Rectal smooth muscle tissue (tissue), 1 donor: ENCODE measurements around the gene RBM11.
"Not testable (repeated sequence)": the region's sequence is repeated elsewhere in the genome, so short reads cannot be mapped to it uniquely, and the experiment has no call there.

ENCODE experiments used
- H3K27ac ChIP-seq: one replicate; pipeline ENCODE4 v1.7.0; 2013; ENCODE audit warnings: low read depth, low read length, inconsistent platforms
- H3K27me3 ChIP-seq: one replicate; pipeline ENCODE4 v1.7.0; 2013; ENCODE audit warnings: low read length; ENCODE audit not compliant: control insufficient read depth, insufficient read depth
- H3K36me3 ChIP-seq: one replicate; pipeline ENCODE4 v1.7.0; 2013; ENCODE audit warnings: low read length; ENCODE audit not compliant: control insufficient read depth, insufficient read depth
- H3K4me1 ChIP-seq: one replicate; pipeline ENCODE4 v1.7.0; 2013; ENCODE audit warnings: low read length; ENCODE audit not compliant: control insufficient read depth, insufficient read depth
- H3K4me3 ChIP-seq: one replicate; pipeline ENCODE4 v1.7.0; 2013; ENCODE audit warnings: low read length
- H3K9ac ChIP-seq: one replicate; pipeline ENCODE4 v1.7.0; 2013; ENCODE audit warnings: low read length

RBM11 gene

DNA sequence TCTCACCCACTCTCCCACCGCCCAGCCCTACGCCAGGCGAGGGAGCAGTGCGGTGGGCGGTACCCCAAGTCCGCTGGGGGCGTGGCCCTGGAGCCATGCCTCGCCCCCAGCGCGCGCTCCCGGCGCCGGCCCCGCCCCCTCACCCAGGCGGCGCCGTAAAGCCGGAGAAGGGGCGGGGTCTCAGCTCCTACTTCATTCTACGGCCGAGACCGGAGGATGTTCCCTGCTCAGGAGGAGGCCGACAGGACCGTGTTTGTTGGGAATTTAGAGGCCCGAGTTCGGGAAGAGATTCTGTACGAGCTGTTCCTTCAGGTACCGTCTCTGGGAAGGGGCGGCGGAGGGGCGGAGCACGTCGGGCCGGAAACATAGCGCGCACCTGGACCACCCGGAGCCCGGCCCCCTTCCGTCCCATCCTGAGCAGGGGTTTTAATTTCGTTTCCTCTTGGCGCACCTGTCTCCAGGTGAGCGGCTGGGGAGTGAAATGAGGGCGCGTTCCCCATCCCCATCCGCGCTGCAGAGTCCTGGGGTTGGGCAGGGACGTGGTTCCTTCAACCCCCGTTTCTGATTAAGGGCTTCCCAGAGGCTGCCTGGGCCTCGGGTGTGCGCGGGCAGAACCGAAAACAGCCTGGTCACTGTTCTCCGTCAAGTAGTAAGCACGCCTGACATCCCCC is at the start of gene RBM11:
Gene RBM11 (plus strand): TSS at position 187 of the 671 bp plus-strand sequence. CDS start 30 bp downstream, at position 217.
- H3K27me3 ChIP-seq = no peaks in the 10 kb centered on the region
- peak within 1 kb of the TSS; percentile 49 for H3K9ac ChIP-seq
- no peaks in the 10 kb centered on the region for H3K36me3 ChIP-seq
- no peak within 1 kb of the TSS for H3K27ac ChIP-seq
- peaks cover 2% of the 10 kb centered on the region for H3K4me1 ChIP-seq
- peak within 1 kb of the TSS; percentile 67 for H3K4me3 ChIP-seq

GRCh38 chr21:14166463-14167223 is 49.3 kb upstream of the RBM11 start:
- not testable (repeated sequence) for H3K27ac ChIP-seq, H3K4me1 ChIP-seq, H3K9ac ChIP-seq, H3K4me3 ChIP-seq, H3K27me3 ChIP-seq, H3K36me3 ChIP-seq

- H3K36me3 ChIP-seq = no peaks in the 10 kb centered on the region
- no peaks in the 10 kb centered on the region for H3K27me3 ChIP-seq
- H3K4me3 ChIP-seq = no peak overlapping the region
- H3K27ac ChIP-seq = no peak overlapping the region
- H3K9ac ChIP-seq = no peak overlapping the region
- H3K4me1 ChIP-seq = no peaks in the 10 kb centered on the region
Measured at GRCh38 chr21:14206222-14206621, 9.7 kb upstream of the RBM11 start.

DNA sequence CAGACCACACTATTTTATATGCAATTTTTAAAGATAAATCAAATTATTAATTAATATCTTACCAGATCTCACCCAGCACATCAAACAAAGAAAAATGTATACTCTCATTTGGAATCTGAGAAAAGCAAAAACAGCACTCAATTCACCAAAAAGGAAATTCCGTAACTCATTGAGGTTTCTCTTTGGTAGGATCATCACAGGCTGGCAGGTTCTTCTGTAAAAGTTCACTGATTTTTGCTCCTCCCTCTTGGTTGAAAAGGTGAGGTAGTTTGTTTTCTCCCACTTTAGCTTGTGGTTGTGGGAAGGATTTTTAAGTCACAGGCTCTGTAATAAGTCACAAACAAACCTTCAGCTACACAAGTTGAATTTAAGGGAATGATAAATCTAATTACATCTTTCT is 5.2 kb upstream of the RBM11 start, which contains the start of gene LIPI:
Gene LIPI (minus strand): TSS at position 218 of the 400 bp plus-strand sequence. CDS start 110 bp downstream, at position 108.
- Histone ChIP-seq H3K9ac (no peak within 1 kb of the TSS), H3K27me3 (no peaks in the 10 kb centered on the region), H3K27ac (no peak within 1 kb of the TSS), H3K4me3 (no peak within 1 kb of the TSS), H3K36me3 (no peaks in the 10 kb centered on the region), H3K4me1 (peaks cover 1% of the 10 kb centered on the region)

DNA sequence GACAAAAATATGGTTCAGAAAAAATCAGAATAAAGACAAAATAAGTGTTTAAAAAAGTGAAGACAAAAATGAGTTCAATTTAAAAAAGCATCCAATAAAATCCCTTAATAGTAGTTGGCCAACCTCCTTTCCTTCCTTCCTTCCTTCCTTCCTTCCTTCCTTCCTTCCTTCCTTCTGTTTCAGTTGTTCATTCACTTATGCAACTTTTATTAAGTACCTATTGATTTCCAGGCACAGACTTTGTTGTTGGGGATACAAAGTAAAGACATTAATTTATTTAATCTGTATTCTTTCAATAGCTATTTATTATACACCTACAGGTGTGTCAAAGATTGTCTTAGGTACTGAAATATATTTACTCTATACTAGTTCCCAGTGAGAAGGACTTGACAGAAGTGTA is 2.8 kb upstream of the RBM11 start:
- H3K27me3 ChIP-seq = no peaks in the 10 kb centered on the region
- no peak overlapping the region for H3K4me3 ChIP-seq
- no peak overlapping the region for H3K27ac ChIP-seq
- peaks cover 2% of the 10 kb centered on the region for H3K4me1 ChIP-seq
- H3K9ac ChIP-seq = no peak overlapping the region
- H3K36me3 ChIP-seq = no peaks in the 10 kb centered on the region

DNA sequence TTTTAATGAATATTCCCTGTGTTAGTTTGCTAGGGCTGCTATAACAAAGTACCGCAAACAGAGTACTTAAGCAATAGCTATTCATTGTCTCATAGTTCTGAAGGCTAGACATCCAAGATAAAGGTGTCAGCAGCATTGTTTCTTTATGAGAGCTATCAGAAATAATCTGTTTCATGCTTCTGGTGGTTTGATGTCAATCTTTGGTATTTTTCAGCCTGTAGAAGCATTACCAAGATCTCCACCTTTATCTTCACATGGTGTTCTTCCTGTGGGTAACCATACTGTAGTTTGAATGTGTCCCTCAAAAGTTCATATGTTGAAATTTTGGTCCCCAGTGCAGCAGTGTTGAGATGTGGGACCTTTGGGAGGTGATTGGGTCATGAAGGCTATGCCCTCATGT is 7.4 kb downstream of the RBM11 start:
- Histone ChIP-seq H3K4me3 (no peak overlapping the region), H3K27ac (no peak overlapping the region), H3K36me3 (no peaks in the 10 kb centered on the region), H3K9ac (no peak overlapping the region), H3K27me3 (no peaks in the 10 kb centered on the region), H3K4me1 (no peaks in the 10 kb centered on the region)

GRCh38 chr21:14229399-14229798 is 13.4 kb downstream of the RBM11 start:
- H3K9ac ChIP-seq = no peak overlapping the region
- H3K4me3 ChIP-seq = no peak overlapping the region
- no peaks in the 10 kb centered on the region for H3K27me3 ChIP-seq
- no peaks in the 10 kb centered on the region for H3K36me3 ChIP-seq
- H3K27ac ChIP-seq = no peak overlapping the region
- H3K4me1 ChIP-seq = no peaks in the 10 kb centered on the region

- Histone ChIP-seq H3K27me3 (no peaks in the 10 kb centered on the region), H3K9ac (no peak overlapping the region), H3K27ac (no peak overlapping the region), H3K36me3 (no peaks in the 10 kb centered on the region), H3K4me3 (no peak overlapping the region), H3K4me1 (no peaks in the 10 kb centered on the region)
Measured at GRCh38 chr21:14235101-14235500, 19.1 kb downstream of the RBM11 start.

GRCh38 chr21:14236180-14236579 is 20.2 kb downstream of the RBM11 start:
- Histone ChIP-seq H3K27ac (no peak overlapping the region), H3K27me3 (no peaks in the 10 kb centered on the region), H3K36me3 (no peaks in the 10 kb centered on the region), H3K4me1 (no peaks in the 10 kb centered on the region), H3K9ac (no peak overlapping the region), H3K4me3 (no peak overlapping the region)

DNA sequence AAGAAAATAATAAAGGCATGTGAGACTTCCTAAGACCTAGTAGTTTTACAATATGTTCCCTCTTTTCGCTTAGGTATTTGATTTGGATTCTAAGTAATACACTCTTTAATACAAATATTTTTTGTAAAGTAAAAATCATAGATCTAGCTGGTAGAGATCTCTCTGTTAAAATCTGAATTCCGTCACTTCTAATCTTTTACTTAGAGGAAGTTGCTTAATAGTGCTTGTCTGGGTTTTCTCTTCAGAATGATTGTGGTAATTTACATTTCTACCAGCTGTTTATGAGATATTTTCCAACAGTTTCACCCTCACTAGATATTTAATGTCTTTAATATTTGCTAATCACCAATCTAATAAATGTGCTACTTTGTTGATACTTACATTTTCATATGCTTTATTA is 23.3 kb downstream of the RBM11 start:
- Histone ChIP-seq H3K4me3 (no peak overlapping the region), H3K4me1 (no peaks in the 10 kb centered on the region), H3K36me3 (no peaks in the 10 kb centered on the region), H3K27me3 (no peaks in the 10 kb centered on the region), H3K9ac (no peak overlapping the region), H3K27ac (no peak overlapping the region)

DNA sequence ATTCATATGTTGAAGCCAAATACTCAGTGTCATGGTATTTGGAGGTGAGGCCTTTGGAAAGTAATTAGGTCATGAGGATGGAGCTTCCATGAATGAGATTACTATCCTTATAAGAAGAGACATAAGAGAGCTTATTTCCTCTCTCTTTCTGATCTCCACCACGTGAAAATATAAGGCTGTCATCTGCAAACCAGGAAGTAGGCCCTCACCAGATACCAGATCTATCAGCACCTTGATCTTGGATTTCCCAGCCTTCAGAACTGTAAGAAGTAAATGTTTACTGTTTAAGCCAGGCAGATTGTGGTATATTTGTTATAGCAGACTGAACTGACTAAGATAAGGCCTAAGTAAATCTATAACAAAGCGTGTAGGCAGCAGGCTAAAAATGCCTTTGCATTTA is 25.3 kb downstream of the RBM11 start:
- no peaks in the 10 kb centered on the region for H3K4me1 ChIP-seq
- H3K36me3 ChIP-seq = no peaks in the 10 kb centered on the region
- no peaks in the 10 kb centered on the region for H3K27me3 ChIP-seq

GRCh38 chr21:14243461-14243860 is 27.5 kb downstream of the RBM11 start:
- no peak overlapping the region for H3K4me3 ChIP-seq
- H3K9ac ChIP-seq = no peak overlapping the region
- no peak overlapping the region for H3K27ac ChIP-seq
- no peaks in the 10 kb centered on the region for H3K27me3 ChIP-seq
- no peaks in the 10 kb centered on the region for H3K4me1 ChIP-seq
- H3K36me3 ChIP-seq = no peaks in the 10 kb centered on the region

More for the DNA sequence above, 25.3 kb downstream of the RBM11 start:
- Histone ChIP-seq H3K27ac (no peak overlapping the region), H3K9ac (no peak overlapping the region), H3K4me3 (no peak overlapping the region)

DNA sequence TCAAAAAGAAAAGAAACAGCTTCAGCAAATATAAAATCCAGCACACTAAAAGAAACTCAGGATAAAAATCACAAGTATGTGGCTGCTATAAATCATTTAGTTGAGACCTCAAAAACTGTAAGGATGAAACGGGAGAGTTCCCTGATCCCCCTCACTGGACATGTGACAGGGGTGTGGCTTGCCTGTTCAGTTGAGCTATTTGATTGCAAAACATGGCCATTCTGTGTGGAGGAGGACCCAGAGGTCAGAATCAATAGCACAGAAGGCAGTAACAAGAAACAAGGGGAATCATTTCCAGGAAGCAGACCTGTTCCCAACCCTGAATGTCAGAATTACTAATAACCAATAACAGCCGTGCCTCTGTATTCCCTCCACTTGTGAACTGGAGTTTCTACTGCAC is 27.9 kb downstream of the RBM11 start:
- Histone ChIP-seq H3K4me3 (no peak overlapping the region), H3K27me3 (no peaks in the 10 kb centered on the region)

More for the DNA sequence above, 27.9 kb downstream of the RBM11 start:
- Histone ChIP-seq H3K36me3 (no peaks in the 10 kb centered on the region), H3K9ac (no peak overlapping the region), H3K27ac (no peak overlapping the region), H3K4me1 (no peaks in the 10 kb centered on the region)
